Tibial artery (tissue), 4 donors: ENCODE results near the gene EAF1.

Source experiments
- DNase-seq, 2 donors: peaks; one replicate each; pipeline ENCODE4 v3.0.0-alpha.2; 2019
- H3K27ac ChIP-seq, 2 donors: fragments of 200-600 bp; sonication (generic) in 1 of 2; 1 replicate in 1 of 2; 2 replicates in 1 of 2; pipeline ENCODE4 v1.5.1; 2018 to 2019; ENCODE audit warnings: mild to moderate bottlenecking in 1 of 2
- H3K27me3 ChIP-seq, 2 donors: fragments of 200-600 bp; sonication (generic) in 1 of 2; one replicate each; pipeline versions ENCODE4 v1.5.1 to v1.6.0; 2016 to 2019
- H3K36me3 ChIP-seq, 3 donors: fragments of 200-600 bp; sonication (generic) in 2 of 3; one replicate each; pipeline ENCODE4 v1.5.1; 2016 to 2019; ENCODE audit warnings: mild to moderate bottlenecking in 2 of 3
- H3K4me1 ChIP-seq, 4 donors: fragments of 200-600 bp; sonication (generic) in 2 of 4; 1 replicate in 3 of 4; 2 replicates in 1 of 4; pipeline ENCODE4 v1.5.1; 2016 to 2019
- H3K4me3 ChIP-seq, 2 donors: fragments of 200-600 bp; sonication (generic) in 1 of 2; 1 replicate in 1 of 2; 2 replicates in 1 of 2; pipeline ENCODE4 v1.5.1; 2018 to 2019; ENCODE audit warnings: mild to moderate bottlenecking in 2 of 2
- H3K9me3 ChIP-seq, 3 donors: fragments of 200-600 bp; sonication (generic) in 1 of 3; one replicate each; pipeline ENCODE4 v1.5.1; 2016 to 2019
- CTCF ChIP-seq, 2 experiments: fragments of 200-600 bp in 1 of 2; fragments of 450-650 bp in 1 of 2; IDR thresholded peaks; one replicate each; pipeline ENCODE4 v1.5.1; 2017 to 2019; ENCODE audit warnings: antibody characterized with exemption in 2 of 2, mild to moderate bottlenecking in 1 of 2, moderate library complexity in 1 of 2
- intact Hi-C: fragments of 100-400 bp; cut with DNase I; formaldehyde crosslinking; loops from one replicate; pipeline ENCODE4 v1.15.0; 2023; ENCODE audit warnings: low total_unique reads

The EAF1 gene

GRCh38 chr3:15427182-15427880, at the start of gene EAF1, which contains the start of gene METTL6:
EAF1 (plus strand) TSS chr3:15427598; CDS start chr3:15427780, 182 bp downstream.
METTL6 (minus strand) TSS chr3:15427544; CDS start chr3:15426511, 1,033 bp downstream.
- Histone ChIP-seq H3K27ac (peak within 1 kb of the TSS; percentile 88 to 90), H3K27me3 (no peaks in the 10 kb centered on the region), H3K4me3 (peak within 1 kb of the TSS; percentile 79 to 87), H3K9me3 (no peaks in the 10 kb centered on the region), H3K4me1 (peaks cover 0 to 40% (median 20%) of the 10 kb centered on the region in 4 donors), H3K36me3 (peaks cover 8 to 38% (median 38%) of the 10 kb centered on the region in 3 donors)
- DNase-seq, result peak; percentile 82 to 87
- peak; percentile 25 to 31 for TF ChIP-seq CTCF (IDR thresholded peaks at IDR 0.05)
- intact Hi-C loops, result no loop called here

- TF ChIP-seq CTCF (IDR thresholded peaks at IDR 0.05), result peak; percentile 85 to 96
- intact Hi-C loops, result loop anchor here (5.0 kb wide), 2 partner anchors 46 to 111 kb away; partner anchors contain the start of gene SH3BP5
- H3K4me3 ChIP-seq, result no peak overlapping the region
Observed at GRCh38 chr3:15377961-15378791, 49.2 kb upstream of the EAF1 start.

GRCh38 chr3:15380980-15381890, 46.2 kb upstream of the EAF1 start:
- H3K4me3 ChIP-seq, result no peak overlapping the region
- TF ChIP-seq CTCF (IDR thresholded peaks at IDR 0.05), result no peak
- no peak overlapping the region for H3K27ac ChIP-seq
- H3K36me3 ChIP-seq, result no peaks in the 10 kb centered on the region
- H3K4me1 ChIP-seq, result peaks cover 0 to 4% (median 0%) of the 10 kb centered on the region in 4 donors
- H3K27me3 ChIP-seq, result no peaks in the 10 kb centered on the region
- intact Hi-C loops, result no loop called here
- H3K9me3 ChIP-seq, result peaks cover 0 to 4% (median 2%) of the 10 kb centered on the region in 3 donors
- no peak for DNase-seq

More at GRCh38 chr3:15377961-15378791, 49.2 kb upstream of the EAF1 start:
- Histone ChIP-seq H3K36me3 (no peaks in the 10 kb centered on the region), H3K4me1 (peaks cover 0 to 4% (median 0%) of the 10 kb centered on the region in 4 donors), H3K27me3 (no peaks in the 10 kb centered on the region), H3K27ac (peak overlapping the region; percentile 68 to 75), H3K9me3 (no peaks in the 10 kb centered on the region)
- DNase-seq, result peak; percentile 96 to 97

GRCh38 chr3:15382405-15382923, 44.9 kb upstream of the EAF1 start:
- Histone ChIP-seq H3K36me3 (no peaks in the 10 kb centered on the region), H3K9me3 (peaks cover 0 to 12% (median 6%) of the 10 kb centered on the region in 3 donors), H3K27me3 (no peaks in the 10 kb centered on the region), H3K27ac (no peak overlapping the region), H3K4me3 (no peak overlapping the region), H3K4me1 (peaks cover 0 to 4% (median 0%) of the 10 kb centered on the region in 4 donors)
- no peak for DNase-seq
- intact Hi-C loops, result no loop called here
- no peak for TF ChIP-seq CTCF (IDR thresholded peaks at IDR 0.05)
